Thymus (tissue), 11 donors: ENCODE results near the gene MYADM. TPM values are rescaled to one million over a fixed set of nuclear protein-coding genes. Genes with fewer than 3 reads are reported as not detected.

ENCODE experiments used
- DNase-seq, 9 donors: peaks; one replicate each; pipeline ENCODE4 v3.0.0-alpha.2; 2013; ENCODE audit warnings: low spot score in 9 of 9, low read depth in 6 of 9, missing footprints in 1 of 9
- H3K27ac ChIP-seq, 2 donors: one replicate each; pipeline ENCODE4 v1.5.1; 2013; ENCODE audit warnings: control low read depth in 1 of 2, low read depth in 1 of 2, low read length in 1 of 2, mild to moderate bottlenecking in 1 of 2, moderate library complexity in 1 of 2
- H3K27me3 ChIP-seq, 2 donors: one replicate each; pipeline ENCODE4 v1.5.1; 2013; ENCODE audit warnings: low read length in 1 of 2; ENCODE audit not compliant: control insufficient read depth in 2 of 2, insufficient read depth in 1 of 2
- H3K36me3 ChIP-seq, 2 donors: one replicate each; pipeline ENCODE4 v1.5.1; 2013; ENCODE audit warnings: low read length in 1 of 2, mild to moderate bottlenecking in 1 of 2, moderate library complexity in 1 of 2; ENCODE audit not compliant: control insufficient read depth in 2 of 2, insufficient read depth in 2 of 2
- H3K4me1 ChIP-seq, 2 donors: one replicate each; pipeline ENCODE4 v1.5.1; 2013; ENCODE audit warnings: low read length in 2 of 2; ENCODE audit not compliant: control insufficient read depth in 2 of 2, insufficient read depth in 2 of 2
- H3K4me3 ChIP-seq, 2 donors: one replicate each; pipeline ENCODE4 v1.5.1; 2013; ENCODE audit warnings: low read length in 2 of 2, control low read depth in 1 of 2, mild to moderate bottlenecking in 1 of 2
- H3K9me3 ChIP-seq, 2 donors: one replicate each; pipeline ENCODE4 v1.5.1; 2013; ENCODE audit warnings: low read length in 1 of 2, mild to moderate bottlenecking in 1 of 2; ENCODE audit not compliant: control insufficient read depth in 2 of 2, insufficient read depth in 1 of 2
- WGBS: extraction: QIAGEN DNeasy Blood & Tissue Kit; methylation state at CpG from one replicate; pipeline ENCODE4 v1.1.7; 2013; 5-methylcytosine and 5-hydroxymethylcytosine counted together
- polyA plus RNA-seq: library from polyadenylated mRNA; stranded (reverse); fragments of 200-250 nt; gene quantifications from one replicate; pipeline ENCODE4 v1.2.3, GENCODE V29; 2013
- total RNA-seq: library from RNA; stranded (reverse); fragments of 120-200 nt; gene quantifications from one replicate; pipeline ENCODE4 v1.2.4, GENCODE V29; 2013
- donor health status: healthy.

The MYADM gene
- total and polyA plus RNA-seq, 2 donors: 4.5 to 34.4 TPM

- Histone ChIP-seq H3K27me3 (peaks cover 51 to 74% of the 10 kb centered on the region in 2 donors), H3K27ac (no peak overlapping the region)
These were observed 41.9 kb downstream of the MYADM start for GRCh38 chr19:53909471-53910169.

GRCh38 chr19:53910170-53910518 lies 42.5 kb downstream of the MYADM start:
- no peaks in the 10 kb centered on the region for H3K9me3 ChIP-seq
- H3K27ac ChIP-seq: no peak overlapping the region
- H3K4me3 ChIP-seq: no peak overlapping the region
- DNase-seq: no peak
- no peaks in the 10 kb centered on the region for H3K36me3 ChIP-seq
- H3K4me1 ChIP-seq: peaks cover 0 to 3% of the 10 kb centered on the region in 2 donors
- WGBS: 3% methylated on average over 13 of the region's 13 CpGs
- H3K27me3 ChIP-seq: peaks cover 51 to 71% of the 10 kb centered on the region in 2 donors

More at GRCh38 chr19:53909471-53910169, 41.9 kb downstream of the MYADM start:
- Histone ChIP-seq H3K4me3 (no peak overlapping the region), H3K4me1 (peaks cover 0 to 3% of the 10 kb centered on the region in 2 donors), H3K9me3 (no peaks in the 10 kb centered on the region), H3K36me3 (no peaks in the 10 kb centered on the region)
- 4% methylated on average over 47 of the region's 47 CpGs for WGBS
- DNase-seq: no peak

- 76% methylated on average over 18 of the region's 18 CpGs for WGBS
- H3K27me3 ChIP-seq: peaks cover 36 to 52% of the 10 kb centered on the region in 2 donors
- H3K9me3 ChIP-seq: no peaks in the 10 kb centered on the region
- H3K36me3 ChIP-seq: no peaks in the 10 kb centered on the region
- no peak overlapping the region for H3K27ac ChIP-seq
- no peak for DNase-seq
- peaks cover 0 to 3% of the 10 kb centered on the region in 2 donors for H3K4me1 ChIP-seq
- no peak overlapping the region for H3K4me3 ChIP-seq
These were observed 45.0 kb downstream of the MYADM start for GRCh38 chr19:53912653-53913052.

GRCh38 chr19:53915000-53915399 lies 47.3 kb downstream of the MYADM start:
- Histone ChIP-seq H3K27ac (no peak overlapping the region), H3K4me3 (no peak overlapping the region), H3K4me1 (no peaks in the 10 kb centered on the region), H3K36me3 (no peaks in the 10 kb centered on the region), H3K27me3 (peaks cover 16 to 29% of the 10 kb centered on the region in 2 donors), H3K9me3 (no peaks in the 10 kb centered on the region)
- no peak for DNase-seq
- WGBS: 64% methylated on average over 8 of the region's 8 CpGs

GRCh38 chr19:53916004-53916403 lies 48.3 kb downstream of the MYADM start:
- Histone ChIP-seq H3K9me3 (no peaks in the 10 kb centered on the region), H3K27ac (no peak overlapping the region), H3K4me3 (no peak overlapping the region), H3K36me3 (no peaks in the 10 kb centered on the region), H3K4me1 (no peaks in the 10 kb centered on the region), H3K27me3 (peaks cover 9 to 19% of the 10 kb centered on the region in 2 donors)
- no peak for DNase-seq
- 85% methylated on average over 6 of the region's 6 CpGs for WGBS

- Histone ChIP-seq H3K27ac (no peak overlapping the region), H3K36me3 (no peaks in the 10 kb centered on the region), H3K9me3 (no peaks in the 10 kb centered on the region), H3K27me3 (peaks cover 0 to 6% of the 10 kb centered on the region in 2 donors), H3K4me3 (no peak overlapping the region), H3K4me1 (no peaks in the 10 kb centered on the region)
- WGBS: 92% methylated on average over 7 of the region's 7 CpGs
- DNase-seq: no peak
These were observed 49.7 kb downstream of the MYADM start for GRCh38 chr19:53917356-53917755.

Other genes starting within 250 kb of the MYADM start
- not detected for gene DPRX, start 235.9 kb upstream of the MYADM start, total RNA-seq
- 0.18 TPM for gene DPRX, start 235.9 kb upstream of the MYADM start, polyA plus RNA-seq
- 0.24 TPM for gene NLRP12, start 43.6 kb upstream of the MYADM start, total RNA-seq
- 0.21 TPM for gene NLRP12, start 43.6 kb upstream of the MYADM start, polyA plus RNA-seq
- 1.1 TPM for gene PRKCG, start 14.3 kb downstream of the MYADM start, total RNA-seq
- 4.5 TPM for gene PRKCG, start 14.3 kb downstream of the MYADM start, polyA plus RNA-seq
- gene CACNG7, start 41.4 kb downstream of the MYADM start, total RNA-seq: not detected
- 0.05 TPM for gene CACNG7, start 41.4 kb downstream of the MYADM start, polyA plus RNA-seq
- gene CACNG8, start 95.1 kb downstream of the MYADM start, total RNA-seq: not detected
- gene CACNG8, start 95.1 kb downstream of the MYADM start, polyA plus RNA-seq: 0.05 TPM
- gene CACNG6, start 123.8 kb downstream of the MYADM start, total RNA-seq: 0.05 TPM
- 0.05 TPM for gene CACNG6, start 123.8 kb downstream of the MYADM start, polyA plus RNA-seq
- 1.1 TPM for gene VSTM1, start 196.0 kb downstream of the MYADM start, total RNA-seq
- 0.37 TPM for gene VSTM1, start 196.0 kb downstream of the MYADM start, polyA plus RNA-seq
- gene TARM1, start 213.5 kb downstream of the MYADM start, total RNA-seq: 0.05 TPM
- gene TARM1, start 213.5 kb downstream of the MYADM start, polyA plus RNA-seq: not detected
- 0.61 TPM for gene OSCAR, start 232.9 kb downstream of the MYADM start, total RNA-seq
- 5.5 TPM for gene OSCAR, start 232.9 kb downstream of the MYADM start, polyA plus RNA-seq
- gene NDUFA3, start 235.0 kb downstream of the MYADM start, total RNA-seq: 215 TPM
- 190 TPM for gene NDUFA3, start 235.0 kb downstream of the MYADM start, polyA plus RNA-seq
- 34.9 TPM for gene TFPT, start 247.8 kb downstream of the MYADM start, total RNA-seq
- gene TFPT, start 247.8 kb downstream of the MYADM start, polyA plus RNA-seq: 34.3 TPM
- 42.4 TPM for gene PRPF31, start 247.9 kb downstream of the MYADM start, total RNA-seq
- 62.2 TPM for gene PRPF31, start 247.9 kb downstream of the MYADM start, polyA plus RNA-seq